ENCODE data around the gene MEAK7.

DNA sequence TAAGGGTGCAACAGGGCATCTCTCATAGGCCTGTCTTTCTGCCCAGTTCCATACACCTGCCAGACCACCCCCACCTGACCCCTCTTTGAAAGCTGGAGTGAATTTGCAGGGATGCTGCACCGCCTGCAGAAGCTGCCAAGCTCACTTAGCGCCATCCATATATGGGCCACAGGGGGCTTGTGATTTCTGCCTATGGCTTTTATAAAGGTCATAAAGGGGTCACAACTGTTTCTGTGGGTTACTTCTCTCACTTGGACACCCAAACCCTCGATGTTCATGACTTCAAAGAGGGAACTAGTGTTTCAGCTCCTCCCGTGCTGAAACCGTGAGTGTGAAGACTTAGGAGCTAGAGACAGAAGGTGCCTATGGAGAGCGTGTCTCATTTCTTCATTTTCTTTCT, 23.9 kb upstream of the MEAK7 start:
- TF ChIP-seq POLR2AphosphoS5 (IDR thresholded peaks at IDR 0.05; ENCODE audit: low read depth, low read length) (no peak), SIN3A (IDR thresholded peaks at IDR 0.05; ENCODE audit: borderline replicate concordance, insufficient read depth, low read length) (no peak), TAF1 (IDR thresholded peaks at IDR 0.05; ENCODE audit: borderline replicate concordance, insufficient read depth, low read length) (no peak)
- TF ChIP-seq, protein P1, sequence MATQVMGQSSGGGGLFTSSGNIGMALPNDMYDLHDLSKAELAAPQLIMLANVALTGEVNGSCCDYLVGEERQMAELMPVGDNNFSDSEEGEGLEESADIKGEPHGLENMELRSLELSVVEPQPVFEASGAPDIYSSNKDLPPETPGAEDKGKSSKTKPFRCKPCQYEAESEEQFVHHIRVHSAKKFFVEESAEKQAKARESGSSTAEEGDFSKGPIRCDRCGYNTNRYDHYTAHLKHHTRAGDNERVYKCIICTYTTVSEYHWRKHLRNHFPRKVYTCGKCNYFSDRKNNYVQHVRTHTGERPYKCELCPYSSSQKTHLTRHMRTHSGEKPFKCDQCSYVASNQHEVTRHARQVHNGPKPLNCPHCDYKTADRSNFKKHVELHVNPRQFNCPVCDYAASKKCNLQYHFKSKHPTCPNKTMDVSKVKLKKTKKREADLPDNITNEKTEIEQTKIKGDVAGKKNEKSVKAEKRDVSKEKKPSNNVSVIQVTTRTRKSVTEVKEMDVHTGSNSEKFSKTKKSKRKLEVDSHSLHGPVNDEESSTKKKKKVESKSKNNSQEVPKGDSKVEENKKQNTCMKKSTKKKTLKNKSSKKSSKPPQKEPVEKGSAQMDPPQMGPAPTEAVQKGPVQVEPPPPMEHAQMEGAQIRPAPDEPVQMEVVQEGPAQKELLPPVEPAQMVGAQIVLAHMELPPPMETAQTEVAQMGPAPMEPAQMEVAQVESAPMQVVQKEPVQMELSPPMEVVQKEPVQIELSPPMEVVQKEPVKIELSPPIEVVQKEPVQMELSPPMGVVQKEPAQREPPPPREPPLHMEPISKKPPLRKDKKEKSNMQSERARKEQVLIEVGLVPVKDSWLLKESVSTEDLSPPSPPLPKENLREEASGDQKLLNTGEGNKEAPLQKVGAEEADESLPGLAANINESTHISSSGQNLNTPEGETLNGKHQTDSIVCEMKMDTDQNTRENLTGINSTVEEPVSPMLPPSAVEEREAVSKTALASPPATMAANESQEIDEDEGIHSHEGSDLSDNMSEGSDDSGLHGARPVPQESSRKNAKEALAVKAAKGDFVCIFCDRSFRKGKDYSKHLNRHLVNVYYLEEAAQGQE (IDR thresholded peaks at IDR 0.05; ENCODE audit: insufficient read depth in 1 of 2, low read depth in 2 of 2, low read length in 2 of 2): no peak

Measured in PFSK-1 (cell line).